SW 1271 (cell line): Measurements from ENCODE around the gene ATP5F1D.

Source experiments
- DNase-seq, 2 experiments: peaks; one replicate each; lab custom pipeline; 2025; lab: John Stamatoyannopoulos, UW

Gene ATP5F1D

DNA sequence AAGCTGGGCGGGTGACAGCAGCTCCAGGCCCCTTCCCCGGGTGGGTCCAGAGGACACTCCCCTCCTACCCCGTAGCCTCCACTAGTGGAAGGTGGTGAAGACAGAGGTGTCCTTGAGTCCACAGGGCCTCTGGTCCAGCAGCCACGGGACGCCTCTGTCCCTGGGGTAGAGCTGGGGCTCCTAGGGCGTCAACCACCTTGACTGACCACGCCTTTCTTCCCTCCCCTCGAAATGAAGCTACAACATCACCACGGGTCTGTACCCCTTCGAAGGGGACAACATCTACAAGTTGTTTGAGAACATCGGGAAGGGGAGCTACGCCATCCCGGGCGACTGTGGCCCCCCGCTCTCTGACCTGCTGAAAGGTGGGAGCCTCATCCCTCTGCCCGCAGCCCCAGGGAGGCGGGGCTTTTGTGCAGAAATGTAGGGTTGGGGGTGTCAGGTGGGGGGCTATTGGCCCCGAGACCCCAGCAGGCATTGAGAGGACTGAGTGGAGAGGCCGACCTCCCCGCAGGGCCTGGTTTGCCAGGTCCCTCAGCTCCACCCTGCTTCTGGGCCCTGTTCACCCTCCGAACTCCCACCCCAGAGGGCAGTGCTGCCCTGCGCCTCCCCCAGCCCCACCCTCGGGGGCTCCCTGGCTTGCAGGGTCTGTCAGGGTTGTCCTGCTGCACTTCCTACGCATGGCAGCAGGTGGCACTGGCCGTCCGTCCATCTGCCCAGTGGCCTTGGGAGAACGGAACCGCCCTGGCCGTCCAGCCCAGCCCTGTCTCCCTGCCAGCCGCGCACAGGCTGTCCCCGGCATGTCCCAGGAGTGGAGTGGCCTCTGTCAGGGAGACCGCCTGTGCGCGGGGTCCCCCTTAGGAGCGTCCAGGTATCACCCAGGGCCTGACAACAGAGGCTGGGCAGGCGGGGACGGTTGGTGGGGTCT lies 20.3 kb upstream of the ATP5F1D start:
- DNase-seq: no peak

DNA sequence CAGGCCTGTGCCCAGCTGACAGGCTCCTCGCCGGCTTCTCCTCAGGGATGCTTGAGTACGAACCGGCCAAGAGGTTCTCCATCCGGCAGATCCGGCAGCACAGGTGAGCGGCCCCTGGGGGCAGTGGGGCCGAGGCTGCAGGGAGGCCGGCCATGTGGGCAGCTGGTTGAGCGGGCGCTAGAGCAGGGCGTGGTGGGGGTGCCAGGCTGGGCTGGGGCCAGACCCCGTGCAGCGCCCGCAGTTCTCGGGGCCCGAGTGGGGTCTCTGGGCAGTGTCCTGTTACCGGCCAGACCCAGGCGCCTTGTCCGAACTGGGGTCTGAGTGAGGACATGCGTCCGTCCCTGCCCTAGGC lies 19.7 kb upstream of the ATP5F1D start:
- DNase-seq: no peak

GRCh38 chr19:1222394-1222793 lies 19.2 kb upstream of the ATP5F1D start:
- DNase-seq: no peak

GRCh38 chr19:1223018-1223855 lies 18.3 kb upstream of the ATP5F1D start:
- DNase-seq: peak in 1 of 2 experiments; percentile 21

DNA sequence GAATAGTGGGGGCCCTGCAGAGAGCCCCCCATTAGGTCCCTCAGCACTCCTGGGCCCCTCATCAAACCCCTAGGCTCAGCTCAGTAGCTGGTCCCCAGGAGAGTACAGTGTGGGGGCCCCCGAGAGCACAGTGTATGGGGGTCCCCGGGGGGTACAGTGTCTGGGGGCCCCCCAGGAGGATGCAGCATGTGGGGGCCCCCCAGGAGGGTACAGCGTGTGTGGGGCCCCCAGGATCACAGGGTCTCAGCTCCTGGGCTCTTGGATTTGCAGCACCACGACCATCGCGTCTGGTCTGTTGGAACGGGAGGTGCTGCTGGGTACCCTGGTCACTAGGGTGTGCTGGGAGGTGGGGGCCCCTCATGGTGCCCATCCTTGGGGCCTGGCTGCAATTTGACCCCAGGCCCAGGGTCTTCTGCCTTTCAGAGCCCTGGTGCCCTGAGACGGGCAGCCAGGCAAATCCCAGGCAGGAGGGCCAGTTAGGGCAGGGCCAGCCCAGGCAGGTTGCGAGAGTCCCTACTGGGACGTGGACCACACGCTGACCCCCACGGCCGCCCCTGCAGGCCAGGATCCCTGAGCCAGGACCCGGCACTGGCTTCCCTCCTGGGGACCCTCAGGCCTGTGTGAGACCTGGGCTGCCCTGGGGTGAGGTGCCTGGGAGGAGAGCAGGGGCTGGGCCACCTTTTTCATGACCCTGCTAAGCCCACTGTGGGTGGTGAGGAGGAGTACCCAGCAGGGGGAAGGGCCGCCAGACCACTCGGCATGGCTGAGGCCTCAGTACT lies 17.3 kb upstream of the ATP5F1D start:
- DNase-seq: no peak

DNA sequence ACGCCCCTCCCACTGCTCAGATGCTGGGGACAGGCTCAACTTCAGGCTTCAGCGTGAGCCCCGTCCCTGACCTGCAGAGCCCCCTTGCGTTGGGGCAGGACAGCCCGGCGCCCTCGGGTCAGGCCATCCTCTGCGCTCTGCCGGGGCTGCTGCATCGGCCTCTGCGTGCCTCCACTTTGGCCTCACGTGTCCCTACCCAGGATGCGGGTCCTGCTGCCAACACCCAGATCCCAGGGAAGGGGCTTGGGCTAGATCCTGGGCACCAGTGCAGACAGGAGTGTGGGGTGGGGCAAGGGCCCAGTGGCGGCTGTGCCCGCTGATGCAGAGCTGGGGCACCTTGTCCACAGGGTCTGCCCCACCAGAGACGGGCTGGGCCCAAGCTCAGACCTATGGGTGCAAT lies 16.7 kb upstream of the ATP5F1D start:
- no peak for DNase-seq

DNA sequence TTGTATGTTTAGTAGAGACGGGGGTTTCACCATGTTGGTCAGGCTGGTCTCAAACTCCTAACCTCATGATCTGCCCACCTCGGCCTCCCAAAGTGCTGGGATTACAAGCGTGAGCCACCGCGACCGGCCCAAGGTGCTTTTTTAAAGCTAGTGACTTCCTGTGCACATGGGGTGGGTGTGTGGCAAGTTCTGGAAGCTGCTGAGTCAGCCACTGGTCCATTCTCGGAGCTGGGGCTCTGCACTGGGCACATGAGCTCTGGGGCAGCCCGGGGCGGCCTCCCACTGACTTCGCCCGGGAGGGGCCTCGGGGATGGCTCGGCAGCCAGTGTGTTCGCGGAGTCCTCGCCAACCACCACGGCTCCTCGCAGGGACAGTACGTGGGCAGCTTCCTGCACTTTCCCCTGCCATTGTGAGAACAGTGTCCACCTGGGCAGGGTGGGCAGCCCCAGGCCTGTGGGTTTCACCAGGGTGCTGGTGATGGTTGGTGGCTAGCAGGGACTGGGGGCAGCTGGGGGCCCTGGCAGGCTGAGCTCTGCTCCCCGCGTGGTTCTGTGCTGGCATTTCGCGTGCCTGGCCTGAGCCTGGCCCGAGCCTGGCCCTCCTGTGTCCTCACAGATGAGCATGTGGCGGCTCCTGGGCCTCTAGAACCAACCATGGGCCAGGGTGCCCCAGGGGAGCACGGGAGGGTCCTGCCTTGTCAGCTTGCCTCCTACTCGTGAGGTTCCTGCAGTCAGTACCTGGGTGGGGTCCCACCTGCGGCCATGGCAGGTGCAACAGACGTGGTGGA lies 15.9 kb upstream of the ATP5F1D start:
- DNase-seq: no peak

DNA sequence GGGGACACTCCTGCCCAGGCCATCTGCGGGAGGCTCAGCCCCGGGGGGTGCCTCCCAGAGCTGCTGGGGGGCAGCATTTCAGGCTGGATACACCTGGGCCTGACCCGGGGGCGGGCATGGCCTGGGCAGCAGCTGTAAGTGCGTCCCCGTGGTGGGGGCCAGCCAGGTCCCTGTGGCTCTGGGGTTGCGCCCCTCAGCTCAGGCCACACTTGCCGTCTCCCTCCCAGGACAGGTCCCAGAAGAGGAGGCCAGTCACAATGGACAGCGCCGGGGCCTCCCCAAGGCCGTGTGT lies 15.4 kb upstream of the ATP5F1D start:
- no peak for DNase-seq

- no peak for DNase-seq
These were observed 14.8 kb upstream of the ATP5F1D start for GRCh38 chr19:1226522-1227303.

GRCh38 chr19:1227304-1228054 lies 14.1 kb upstream of the ATP5F1D start:
- no peak for DNase-seq

DNA sequence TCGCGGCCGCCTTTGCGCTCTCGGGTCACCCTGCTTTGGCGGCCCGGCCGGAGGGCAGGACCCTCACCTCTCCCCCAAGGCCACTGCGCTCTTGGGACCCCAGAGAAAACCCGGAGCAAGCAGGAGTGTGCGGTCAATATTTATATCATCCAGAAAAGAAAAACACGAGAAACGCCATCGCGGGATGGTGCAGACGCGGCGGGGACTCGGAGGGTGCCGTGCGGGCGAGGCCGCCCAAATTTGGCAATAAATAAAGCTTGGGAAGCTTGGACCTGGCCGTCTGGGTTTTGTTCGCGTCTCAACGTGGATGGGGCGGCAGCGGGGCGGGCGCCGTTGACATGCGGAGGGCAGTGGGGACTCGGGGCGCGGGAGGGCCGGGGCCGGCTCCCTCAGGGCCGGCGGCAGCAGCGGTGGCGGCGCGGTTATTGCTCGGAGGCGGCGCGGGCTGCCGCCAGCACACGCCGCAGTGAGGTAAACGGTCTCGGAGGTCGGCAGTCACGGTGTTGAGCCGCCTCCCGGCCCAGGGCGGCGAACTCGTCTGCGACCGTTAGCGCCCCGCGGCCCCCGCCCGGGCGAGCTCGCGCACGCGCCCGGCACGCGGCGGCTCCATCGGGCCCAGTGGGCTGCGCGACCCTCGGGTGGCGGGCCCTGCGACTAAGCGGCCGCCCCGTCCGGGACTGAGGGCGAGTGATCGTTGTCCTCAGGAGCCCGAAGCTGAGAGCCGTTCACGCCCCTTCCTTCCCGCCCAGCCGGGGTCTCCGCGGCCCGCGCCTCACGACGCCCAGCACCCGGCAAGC lies 13.2 kb upstream of the ATP5F1D start:
- no peak for DNase-seq

DNA sequence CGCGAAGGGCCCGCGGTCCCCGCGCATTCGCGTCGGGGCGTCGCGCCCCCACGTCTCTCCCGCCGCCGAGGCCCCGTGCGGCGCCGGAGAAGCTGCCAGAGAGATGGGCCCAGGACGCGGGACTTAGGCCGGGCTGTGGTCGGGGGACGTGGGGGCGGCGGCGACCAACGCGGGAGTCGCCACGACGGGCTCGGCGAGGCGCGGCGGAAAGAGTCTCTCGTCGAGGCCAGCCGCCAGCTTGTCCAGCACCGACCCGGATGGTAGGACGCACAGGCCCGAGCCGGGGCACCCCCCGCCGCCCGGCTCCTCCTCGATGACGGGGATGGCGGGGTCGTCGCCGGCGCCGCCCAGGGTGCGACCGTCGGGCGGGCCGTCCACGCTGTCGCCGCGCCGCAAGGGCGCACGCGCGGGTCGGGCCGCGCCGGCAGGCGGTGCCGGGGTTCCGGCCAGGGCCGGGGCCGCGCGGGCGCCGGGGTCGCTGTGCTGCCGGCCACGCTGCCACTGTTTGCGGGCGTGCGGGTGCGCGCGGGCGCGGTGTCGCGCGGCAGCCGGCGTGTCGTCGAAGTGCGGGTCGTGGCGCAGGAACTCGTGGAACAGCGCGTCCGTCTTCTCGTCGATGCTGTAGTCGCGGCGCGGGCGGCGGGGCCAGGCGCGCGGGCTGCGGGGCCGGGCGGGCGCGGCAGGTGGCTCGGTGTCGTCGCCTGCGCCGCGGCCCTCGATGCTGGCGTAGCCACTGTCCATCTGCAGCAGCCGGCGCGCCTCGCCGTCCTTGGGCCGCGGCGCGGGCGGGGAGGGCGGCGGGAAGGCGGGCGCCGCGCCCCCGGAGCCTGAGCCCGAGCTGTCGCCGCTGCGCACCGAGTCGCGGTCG lies 12.3 kb upstream of the ATP5F1D start:
- no peak for DNase-seq

DNA sequence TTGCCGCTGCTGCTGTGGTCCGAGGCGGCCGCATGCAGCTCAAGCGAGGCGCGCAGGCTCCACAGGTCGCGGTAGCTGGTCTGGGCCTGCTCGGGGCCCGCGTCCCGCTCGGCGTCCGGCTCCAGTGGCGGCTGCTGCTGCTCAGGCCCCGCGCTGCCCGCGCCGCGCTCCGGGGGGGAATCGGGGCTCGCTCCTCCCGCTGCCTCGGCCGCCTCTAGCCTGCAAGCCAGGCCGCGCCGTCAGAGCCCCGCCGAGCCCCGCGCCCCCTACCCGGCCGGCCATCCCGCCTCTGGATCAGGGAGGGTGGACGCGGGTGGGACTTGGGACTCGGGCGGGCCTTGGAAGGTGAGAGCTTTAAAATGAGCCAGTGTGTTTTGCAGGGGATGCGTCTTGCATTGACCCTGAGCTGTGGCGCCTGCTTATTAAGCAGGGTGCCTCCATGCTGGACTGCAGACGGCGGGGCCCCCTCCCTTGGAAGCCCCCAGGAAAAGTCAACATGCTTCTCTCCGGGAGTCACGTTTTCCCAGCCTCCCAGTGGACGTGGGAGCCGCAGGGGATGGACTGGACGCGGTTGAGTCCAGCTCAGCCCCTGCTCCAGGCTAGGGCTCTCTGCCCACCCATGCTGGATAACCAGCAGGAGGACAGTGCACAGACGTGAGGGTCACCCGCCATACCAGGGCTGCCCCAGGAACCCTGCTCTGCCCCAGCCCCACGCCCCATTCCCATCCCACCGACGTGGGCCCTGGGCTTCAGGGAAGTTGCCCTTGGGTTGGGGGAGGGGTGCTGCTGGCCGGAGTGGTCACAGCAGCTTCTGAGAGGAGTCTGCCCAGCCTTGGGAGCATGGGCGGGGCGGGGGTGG lies 11.4 kb upstream of the ATP5F1D start:
- no peak for DNase-seq

- no peak for DNase-seq
These were observed 10.6 kb upstream of the ATP5F1D start for GRCh38 chr19:1230783-1231489.

GRCh38 chr19:1231729-1232637 lies 9.6 kb upstream of the ATP5F1D start:
- DNase-seq: no peak

DNA sequence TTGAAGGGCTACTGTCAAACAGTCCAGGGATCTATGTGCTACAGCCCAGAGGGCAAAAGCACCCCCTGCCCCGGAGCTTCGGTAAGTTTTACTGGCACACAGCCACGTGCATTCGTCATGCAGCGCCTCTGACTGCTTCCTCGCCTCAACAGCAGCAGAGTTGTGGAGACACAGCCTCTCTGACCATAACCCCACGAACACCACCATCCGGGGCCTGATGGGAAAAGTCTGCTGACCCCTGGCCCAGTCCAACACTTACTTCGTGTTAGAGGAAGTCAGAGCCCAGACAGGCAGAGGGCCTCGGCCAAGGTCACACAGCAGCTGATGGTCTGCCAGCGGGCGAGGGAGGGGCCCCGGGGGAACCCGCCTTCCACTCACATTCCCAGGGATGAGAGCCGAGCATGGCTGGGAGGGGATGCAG lies 8.9 kb upstream of the ATP5F1D start:
- DNase-seq: no peak
